Ecto neural progenitor cell (in vitro differentiated cells): ENCODE data around the gene IZUMO1R.
"Not testable (repeated sequence)": the region's sequence is repeated elsewhere in the genome, so short reads cannot be mapped to it uniquely, and the experiment has no call there.

Experiments used
- DNase-seq: peaks from one replicate; pipeline ENCODE4 v3.0.0-alpha.2; 2018; ENCODE audit warnings: low spot score

The IZUMO1R gene

GRCh38 chr11:94303966-94304958, at the start of gene IZUMO1R:
Gene IZUMO1R (plus strand): TSS chr11:94304580. CDS start chr11:94305637, 1,057 bp downstream.
- DNase-seq = no peak

DNA sequence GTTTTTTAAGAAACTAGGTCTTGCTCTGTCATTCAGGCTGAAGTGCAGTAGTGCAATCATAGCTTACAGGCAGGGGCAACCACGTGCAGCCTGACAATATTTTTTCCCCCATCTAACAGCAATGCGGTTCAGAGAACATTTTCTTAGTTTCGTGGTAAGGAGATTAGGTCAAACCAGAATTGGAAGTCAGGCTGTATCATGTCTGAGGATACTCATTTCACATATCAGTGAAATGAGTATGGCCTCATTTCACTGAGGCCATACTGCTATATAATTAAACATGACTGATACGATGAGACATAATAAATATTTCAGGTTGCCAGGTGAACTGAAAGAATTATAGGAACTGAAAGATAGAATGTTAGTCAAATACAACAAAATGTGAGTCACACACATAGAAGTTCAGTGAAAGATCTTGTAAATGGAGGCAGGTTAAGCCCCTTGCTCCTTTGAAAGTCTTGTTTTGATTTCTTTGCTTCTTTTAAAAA, 32.5 kb upstream of the IZUMO1R start:
- DNase-seq = no peak

GRCh38 chr11:94272738-94273313, 31.6 kb upstream of the IZUMO1R start:
- no peak for DNase-seq

DNA sequence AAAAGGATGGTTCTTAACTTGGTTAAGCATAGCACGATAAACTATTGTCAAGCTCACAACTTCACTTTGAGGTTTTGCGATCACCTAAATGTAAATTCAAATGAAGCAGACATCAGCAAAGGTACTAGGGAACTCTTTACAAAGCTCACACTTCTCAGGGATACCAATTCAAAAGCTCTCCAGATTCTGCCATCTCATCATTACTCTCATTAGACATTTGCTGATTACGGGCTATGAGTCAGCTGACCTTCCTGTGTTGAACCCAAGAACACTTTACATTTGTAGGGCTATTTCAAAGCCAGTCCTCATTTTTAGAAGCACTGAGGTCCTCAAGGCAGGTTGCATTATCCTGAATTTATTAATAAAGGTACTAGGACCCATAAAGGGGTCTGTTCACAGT, 28.4 kb upstream of the IZUMO1R start:
- DNase-seq = no peak

DNA sequence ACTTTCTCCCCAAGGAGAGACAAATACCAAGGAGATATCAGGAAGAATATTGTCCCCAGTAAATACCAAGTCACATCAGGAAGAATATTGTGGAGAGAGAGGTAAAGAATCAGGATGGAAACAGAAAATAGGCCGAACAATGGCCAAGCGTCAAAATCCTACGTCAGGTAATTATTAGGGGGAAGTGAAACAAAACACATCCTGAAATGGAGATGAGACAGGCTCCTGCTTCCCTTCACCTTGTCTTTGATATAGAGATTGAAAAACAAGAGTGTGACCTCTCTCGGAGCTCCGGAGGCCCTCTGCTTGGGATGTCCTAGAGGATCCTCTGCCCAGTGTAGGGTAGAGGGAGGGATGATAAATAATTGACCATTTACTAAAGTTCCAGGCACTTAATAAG, 27.4 kb upstream of the IZUMO1R start:
- no peak for DNase-seq

DNA sequence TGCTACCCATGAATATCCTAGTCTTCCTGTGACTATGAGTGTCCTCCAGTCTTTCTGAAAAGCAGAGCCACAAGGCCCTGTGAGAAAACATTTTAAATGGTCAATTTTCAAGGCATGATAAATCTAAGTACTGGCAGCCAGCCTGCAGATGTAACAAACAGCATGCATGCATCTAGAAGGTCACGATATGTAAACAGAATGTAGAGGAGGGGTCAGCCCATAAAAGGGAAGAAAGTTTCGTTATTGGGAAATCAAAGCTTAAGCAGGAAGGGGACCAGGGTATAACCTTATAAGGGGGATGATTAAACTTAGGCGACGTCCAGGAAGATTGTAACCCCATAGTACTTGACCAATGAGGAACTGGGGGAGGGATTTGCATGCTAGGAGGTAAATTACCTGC, 26.2 kb upstream of the IZUMO1R start:
- not testable (repeated sequence) for DNase-seq

DNA sequence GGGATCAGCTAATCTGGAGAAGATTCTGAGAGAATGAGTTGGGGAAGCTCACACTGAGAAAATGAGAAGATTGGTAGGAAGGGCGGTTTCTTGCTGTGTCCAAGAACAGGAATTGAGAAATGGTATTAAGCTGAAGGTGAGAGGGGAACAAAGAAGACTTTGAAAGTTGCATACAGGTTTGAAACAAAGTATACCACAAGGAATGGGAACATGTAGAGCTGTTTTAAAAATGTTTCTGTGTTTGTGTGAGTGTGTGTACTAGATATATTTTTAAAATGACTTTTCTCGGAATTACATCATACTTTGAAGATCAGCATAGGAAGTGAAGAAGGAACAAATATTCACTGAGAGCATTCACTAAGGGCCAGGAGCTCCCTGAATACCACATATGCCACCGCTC, 24.4 kb upstream of the IZUMO1R start:
- no peak for DNase-seq

- no peak for DNase-seq
Observed at GRCh38 chr11:94281324-94281723, 23.1 kb upstream of the IZUMO1R start.

DNA sequence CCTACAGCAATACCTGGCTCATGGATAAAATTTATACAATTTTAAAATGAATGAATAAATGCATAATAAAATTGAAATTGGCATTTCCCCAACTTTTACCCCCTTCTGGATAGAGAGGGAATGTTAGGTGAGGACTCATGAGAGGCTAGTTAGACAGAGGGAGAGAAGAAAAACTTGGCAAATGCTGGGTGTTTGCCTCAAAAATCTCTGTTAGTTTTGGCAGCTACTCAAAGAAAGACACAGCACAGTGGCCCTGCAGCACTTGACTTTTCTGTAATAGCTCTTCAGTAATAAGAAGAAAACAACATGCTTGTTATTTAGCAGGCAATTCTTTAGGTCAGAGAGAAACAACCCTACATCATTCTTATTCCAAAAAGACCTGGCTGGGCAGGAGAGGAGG, 20.7 kb upstream of the IZUMO1R start:
- no peak for DNase-seq

GRCh38 chr11:94295534-94295933, 8.8 kb upstream of the IZUMO1R start:
- DNase-seq = no peak

- no peak for DNase-seq
Observed at GRCh38 chr11:94297985-94298576, 6.3 kb upstream of the IZUMO1R start.

DNA sequence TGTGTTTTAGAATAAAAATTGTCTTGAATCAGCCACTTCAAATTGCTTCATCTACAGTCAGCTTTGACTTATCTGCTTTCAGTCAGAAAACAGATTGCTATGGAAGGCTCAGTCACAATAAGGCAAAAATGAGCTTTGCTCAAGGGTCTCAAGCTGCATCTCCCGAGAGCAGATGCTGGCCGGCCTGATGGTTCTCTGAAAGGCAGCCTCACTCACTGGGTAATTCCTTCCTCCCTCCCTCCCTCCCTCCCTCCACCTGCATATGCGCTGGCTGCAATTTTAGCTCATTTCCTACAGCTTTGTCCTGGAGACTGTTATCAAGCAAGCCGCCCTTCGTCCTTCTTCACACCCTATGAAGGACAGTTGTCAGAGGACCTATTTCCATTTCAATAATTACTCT, 1.6 kb upstream of the IZUMO1R start:
- DNase-seq = no peak

DNA sequence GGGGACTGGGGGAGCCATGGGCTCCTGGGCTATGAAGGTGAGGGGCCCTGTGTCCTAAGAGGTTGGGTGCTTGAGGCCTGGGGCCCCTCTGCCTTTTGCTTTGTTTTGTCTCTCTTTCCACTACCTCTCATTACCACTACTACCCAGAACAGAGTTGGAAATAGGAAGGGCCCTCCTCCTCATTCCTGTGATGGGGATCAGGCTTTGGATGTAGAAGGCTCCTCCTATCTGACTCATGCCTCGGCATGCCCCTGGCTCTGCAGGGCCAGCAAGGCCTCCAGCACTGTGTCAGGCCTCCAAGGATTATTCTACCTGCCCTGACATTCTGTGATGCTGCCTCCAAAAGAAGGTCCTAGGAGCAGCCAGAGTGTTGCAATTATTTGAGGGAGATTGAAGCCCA, 766 bp downstream of the IZUMO1R start:
- no peak for DNase-seq

DNA sequence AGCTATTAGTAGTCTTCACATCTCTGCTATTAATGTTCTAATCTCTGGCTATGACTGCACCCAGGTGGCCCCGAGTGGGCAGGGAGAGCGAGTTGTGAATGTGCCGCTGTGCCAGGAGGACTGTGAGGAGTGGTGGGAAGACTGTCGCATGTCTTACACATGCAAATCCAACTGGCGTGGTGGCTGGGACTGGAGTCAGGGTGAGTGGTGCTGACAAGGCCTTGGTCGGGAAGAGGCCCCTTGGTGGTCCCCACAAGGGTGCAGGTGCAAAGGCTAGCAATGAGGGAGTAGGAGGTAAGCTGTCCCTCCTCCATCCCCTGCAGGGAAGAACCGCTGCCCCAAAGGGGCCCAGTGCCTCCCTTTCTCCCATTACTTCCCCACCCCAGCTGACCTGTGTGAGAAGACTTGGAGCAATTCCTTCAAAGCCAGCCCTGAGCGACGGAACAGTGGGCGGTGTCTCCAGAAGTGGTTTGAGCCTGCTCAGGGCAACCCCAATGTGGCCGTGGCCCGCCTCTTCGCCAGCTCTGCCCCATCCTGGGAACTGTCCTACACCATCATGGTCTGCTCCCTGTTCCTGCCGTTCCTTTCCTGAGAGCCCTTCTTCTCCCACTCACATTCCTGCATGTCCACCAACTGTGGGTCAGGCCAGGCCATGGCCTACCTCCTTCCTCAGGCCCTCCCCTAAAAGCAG, 2.9 kb downstream of the IZUMO1R start:
- no peak for DNase-seq

GRCh38 chr11:94308024-94308423, 3.6 kb downstream of the IZUMO1R start:
- DNase-seq = no peak

- DNase-seq = no peak
Observed at GRCh38 chr11:94309757-94310156, 5.4 kb downstream of the IZUMO1R start.

- no peak for DNase-seq
Observed at GRCh38 chr11:94310191-94310875, 6.0 kb downstream of the IZUMO1R start.

DNA sequence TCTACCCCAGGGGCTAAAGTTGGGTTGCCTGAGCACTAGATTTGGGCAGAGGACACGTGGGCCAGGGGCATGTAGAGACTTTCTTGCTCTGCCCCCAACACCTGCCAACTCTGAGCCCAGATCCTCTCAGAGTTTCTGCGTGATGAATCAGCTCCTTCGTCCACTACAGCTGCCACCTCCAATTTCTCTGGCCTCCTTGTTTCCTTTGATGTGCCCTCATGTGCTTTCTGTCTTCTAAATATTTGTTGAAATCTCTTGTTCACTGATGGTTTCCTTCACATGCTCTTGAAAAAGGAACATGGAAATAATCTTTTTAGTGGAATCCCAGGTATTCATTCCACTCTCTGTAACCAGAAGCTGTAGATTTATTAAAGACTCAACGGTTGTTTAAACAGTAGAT, 8.0 kb downstream of the IZUMO1R start:
- DNase-seq = no peak

- DNase-seq = no peak
Observed at GRCh38 chr11:94314064-94314463, 9.7 kb downstream of the IZUMO1R start.

DNA sequence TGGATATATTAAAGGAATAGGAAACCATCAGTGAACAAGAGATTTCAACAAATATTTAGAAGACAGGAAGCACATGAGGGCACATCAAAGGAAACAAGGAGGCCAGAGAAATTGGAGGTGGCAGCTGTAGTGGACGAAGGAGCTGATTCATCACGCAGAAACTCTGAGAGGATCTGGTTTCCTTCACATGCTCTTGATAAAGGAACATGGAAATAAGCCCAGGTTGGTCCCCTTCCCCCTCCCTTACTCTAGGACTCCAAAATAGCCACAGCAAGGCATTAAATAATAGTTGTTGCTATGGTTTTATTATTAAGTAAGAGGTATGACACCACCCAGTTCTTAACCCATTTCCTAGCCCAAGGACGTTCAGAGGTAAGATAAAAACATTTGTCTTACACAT, 11.3 kb downstream of the IZUMO1R start:
- DNase-seq = no peak

GRCh38 chr11:94322501-94322900, 18.1 kb downstream of the IZUMO1R start:
- no peak for DNase-seq

DNA sequence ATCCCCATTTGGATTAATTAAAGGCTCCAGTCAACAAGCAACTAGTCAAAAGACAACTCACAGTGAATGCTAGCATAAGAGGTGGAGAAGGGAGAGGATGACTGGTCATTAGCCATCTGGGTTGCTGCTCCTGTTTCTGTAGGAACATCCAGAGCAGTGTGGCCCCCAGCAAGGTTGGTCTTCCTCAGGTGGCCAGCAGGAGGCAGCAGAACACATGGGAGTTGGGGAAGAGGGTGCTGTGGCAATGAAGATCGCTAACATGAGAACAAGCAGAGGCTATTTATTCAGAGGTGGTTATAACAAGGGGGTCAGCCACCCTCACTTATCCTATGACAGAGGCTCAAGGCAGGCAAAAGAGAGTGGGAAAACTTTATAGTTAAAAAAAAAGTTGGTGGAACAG, 21.3 kb downstream of the IZUMO1R start:
- peak; percentile 67 for DNase-seq
